Measurements from ENCODE around the gene PIK3C3.

PIK3C3 gene

GRCh38 chr18:41989508-41989907, 34.5 kb downstream of the PIK3C3 start (continued):
- TF ChIP-seq TCF4 (CRISPR knock-in tag; IDR thresholded peaks at IDR 0.05; ENCODE audit: borderline replicate concordance) (no peak), ISL1 (CRISPR knock-in tag; IDR thresholded peaks at IDR 0.05) (no peak), RARB (CRISPR knock-in tag; IDR thresholded peaks at IDR 0.05) (no peak), PATZ1 (CRISPR knock-in tag; IDR thresholded peaks at IDR 0.05; ENCODE audit: borderline replicate concordance) (no peak), BACH2 (CRISPR knock-in tag; IDR thresholded peaks at IDR 0.05; ENCODE audit: borderline replicate concordance) (no peak), CSRNP3 (CRISPR knock-in tag; IDR thresholded peaks at IDR 0.05) (no peak)

- peak; percentile 87 for TF ChIP-seq ISL1 (CRISPR knock-in tag; IDR thresholded peaks at IDR 0.05)
- no peak for TF ChIP-seq GLIS3 (CRISPR knock-in tag; IDR thresholded peaks at IDR 0.05)
- no peak for ATAC-seq
Observed at GRCh38 chr18:41992066-41992465, 37.0 kb downstream of the PIK3C3 start.

GRCh38 chr18:41992703-41993102, 37.7 kb downstream of the PIK3C3 start:
- TF ChIP-seq RARB (CRISPR knock-in tag; IDR thresholded peaks at IDR 0.05) (no peak), ISL1 (CRISPR knock-in tag; IDR thresholded peaks at IDR 0.05) (no peak), ESRRG (CRISPR knock-in tag; IDR thresholded peaks at IDR 0.05) (no peak), ARNTL (CRISPR knock-in tag; IDR thresholded peaks at IDR 0.05; ENCODE audit: borderline replicate concordance, low read depth) (no peak), GLIS3 (CRISPR knock-in tag; IDR thresholded peaks at IDR 0.05) (no peak), TSHZ2 (CRISPR knock-in tag; IDR thresholded peaks at IDR 0.05) (no peak), OSR1 (CRISPR knock-in tag; IDR thresholded peaks at IDR 0.05) (no peak), TOX (CRISPR knock-in tag; IDR thresholded peaks at IDR 0.05; ENCODE audit: borderline replicate concordance) (no peak), PATZ1 (CRISPR knock-in tag; IDR thresholded peaks at IDR 0.05; ENCODE audit: borderline replicate concordance) (no peak)
- no peak for ATAC-seq

GRCh38 chr18:41993151-41993550, 38.1 kb downstream of the PIK3C3 start:
- TF ChIP-seq RARB (CRISPR knock-in tag; IDR thresholded peaks at IDR 0.05) (no peak), CREB5 (CRISPR knock-in tag; IDR thresholded peaks at IDR 0.05; ENCODE audit: low read depth) (no peak), ZC3H10 (CRISPR knock-in tag; IDR thresholded peaks at IDR 0.05) (no peak), POU6F1 (CRISPR knock-in tag; IDR thresholded peaks at IDR 0.05; ENCODE audit: borderline replicate concordance, low read depth) (no peak), ISL1 (CRISPR knock-in tag; IDR thresholded peaks at IDR 0.05) (no peak), BACH2 (CRISPR knock-in tag; IDR thresholded peaks at IDR 0.05; ENCODE audit: borderline replicate concordance) (no peak), ZNF70 (CRISPR knock-in tag; IDR thresholded peaks at IDR 0.05) (no peak), ESRRG (CRISPR knock-in tag; IDR thresholded peaks at IDR 0.05) (no peak), TSHZ2 (CRISPR knock-in tag; IDR thresholded peaks at IDR 0.05) (no peak), TOX (CRISPR knock-in tag; IDR thresholded peaks at IDR 0.05; ENCODE audit: borderline replicate concordance) (no peak), ZFP30 (CRISPR knock-in tag; IDR thresholded peaks at IDR 0.05) (no peak), SNAI2 (CRISPR knock-in tag; IDR thresholded peaks at IDR 0.05) (no peak)
- no peak for ATAC-seq
